GM23338 (cell line): ENCODE data around the gene SMU1.

ENCODE experiments used
- CREB1 ChIP-seq: fragments of 250-450 bp; sonication (Bioruptor Pico); IDR thresholded peaks from 2 replicates; pipeline ENCODE4 v1.5.0; 2020; ENCODE audit warnings: low read depth, mild to moderate bottlenecking, moderate library complexity
- CTCF ChIP-seq, 2 experiments: fragments of 200-600 bp in 1 of 2; sonication (generic) in 1 of 2; conservative IDR thresholded peaks; 2 replicates each; pipeline versions ENCODE4 v1.5.1 to v1.6.1; 2016 to 2017; ENCODE audit warnings: antibody characterized with exemption in 2 of 2, low read depth in 2 of 2, mild to moderate bottlenecking in 2 of 2, moderate library complexity in 1 of 2
- ETS1 ChIP-seq: IDR thresholded peaks from 2 replicates; pipeline ENCODE4 v1.6.1; 2016; ENCODE audit warnings: antibody characterized with exemption
- EZH2 ChIP-seq: fragments of 200-600 bp; sonication (generic); IDR thresholded peaks from one replicate; pipeline ENCODE4 v1.8.0; 2017; ENCODE audit warnings: antibody characterized with exemption, mild to moderate bottlenecking, low read depth; ENCODE audit not compliant: unreplicated experiment
- EZH2phosphoT487 ChIP-seq: fragments of 200-600 bp; sonication (generic); IDR thresholded peaks from one replicate; pipeline ENCODE4 v1.8.1; 2018; ENCODE audit warnings: antibody characterized with exemption; ENCODE audit not compliant: unreplicated experiment
- NANOG ChIP-seq: IDR thresholded peaks from 2 replicates; pipeline ENCODE4 v1.6.1; 2016; ENCODE audit warnings: antibody characterized with exemption, borderline replicate concordance
- POLR2AphosphoS5 ChIP-seq: IDR thresholded peaks from 2 replicates; pipeline ENCODE4 v1.6.1; 2016; ENCODE audit warnings: antibody characterized with exemption, low read depth

- TF ChIP-seq NANOG = no peak
- no peak for TF ChIP-seq CTCF (conservative IDR thresholded peaks at IDR 0.05; ENCODE audit: low read depth in 2 of 2)
- TF ChIP-seq EZH2 = no peak
- no peak for TF ChIP-seq EZH2phosphoT487
- TF ChIP-seq CREB1 (CRISPR knock-in tag) = no peak
- no peak for TF ChIP-seq POLR2AphosphoS5
- TF ChIP-seq ETS1 = no peak
Measured at GRCh38 chr9:33014665-33015014, 61.8 kb downstream of the SMU1 start.
